ENCODE results near the gene BCL11A. TPM values are rescaled to one million over a fixed set of nuclear protein-coding genes. Genes with fewer than 3 reads are reported as not detected.

BCL11A gene
- total and polyA plus RNA-seq, 2 experiments from 2014 or later, result 3.5 to 8.9 TPM

DNA sequence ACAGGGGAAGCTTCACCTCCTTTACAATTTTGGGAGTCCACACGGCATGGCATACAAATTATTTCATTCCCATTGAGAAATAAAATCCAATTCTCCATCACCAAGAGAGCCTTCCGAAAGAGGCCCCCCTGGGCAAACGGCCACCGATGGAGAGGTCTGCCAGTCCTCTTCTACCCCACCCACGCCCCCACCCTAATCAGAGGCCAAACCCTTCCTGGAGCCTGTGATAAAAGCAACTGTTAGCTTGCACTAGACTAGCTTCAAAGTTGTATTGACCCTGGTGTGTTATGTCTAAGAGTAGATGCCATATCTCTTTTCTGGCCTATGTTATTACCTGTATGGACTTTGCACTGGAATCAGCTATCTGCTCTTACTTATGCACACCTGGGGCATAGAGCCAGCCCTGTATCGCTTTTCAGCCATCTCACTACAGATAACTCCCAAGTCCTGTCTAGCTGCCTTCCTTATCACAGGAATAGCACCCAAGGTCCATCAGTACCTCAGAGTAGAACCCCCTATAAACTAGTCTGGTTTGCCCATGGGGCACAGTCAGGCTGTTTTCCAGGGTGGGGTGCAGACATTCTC is 58.3 kb downstream of the BCL11A start:
- no peaks in the 10 kb centered on the region for H3K79me2 ChIP-seq (ENCODE audit: insufficient read depth)

DNA sequence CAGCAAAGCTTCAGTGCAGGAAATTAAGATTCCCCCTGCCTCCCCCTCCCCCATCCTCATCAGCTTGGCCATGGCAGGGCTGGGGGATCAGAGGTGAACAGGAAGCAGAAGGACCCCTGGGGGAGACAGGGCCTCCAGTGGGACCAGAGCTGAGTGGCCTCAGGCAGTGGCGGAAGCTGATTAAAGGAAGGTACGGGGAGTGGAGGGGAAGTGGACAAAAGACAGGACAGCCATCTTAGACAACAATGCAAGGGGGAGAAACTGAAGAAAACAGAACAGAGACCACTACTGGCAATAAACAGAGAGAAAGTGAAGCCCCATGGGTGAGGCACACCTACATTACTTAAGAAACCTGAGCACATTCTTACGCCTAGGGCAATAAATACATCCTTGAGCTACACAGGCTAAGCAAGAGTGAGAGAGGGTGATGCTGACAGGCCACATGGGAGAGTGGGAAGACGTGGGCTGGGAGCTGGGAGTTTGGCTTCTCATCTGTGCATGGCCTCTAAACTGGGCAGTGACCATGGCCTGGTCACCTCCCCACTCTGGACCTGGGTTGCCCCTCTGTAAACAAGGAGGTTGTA is 59.6 kb downstream of the BCL11A start:
- 79 to 99% methylated on average over 3 to 4 of the region's 4 CpGs for WGBS, 2 experiments (ENCODE audit: low coverage in 1 of 2, low lambda C conversion rate in 2 of 2, missing lambda C conversion rate in 2 of 2)
- in situ Hi-C loops (cut with MboI), result no loop called here
- TF ChIP-seq EZH2 (IDR thresholded peaks at IDR 0.05; ENCODE audit: insufficient read depth, poor library complexity, severe bottlenecking) (no peak), EZH2phosphoT487 (IDR thresholded peaks at IDR 0.05; ENCODE audit: insufficient read depth, low read depth) (no peak)
- H3K4me3 ChIP-seq, result no peak overlapping the region
- no peak for DNase-seq
- no peaks in the 10 kb centered on the region for H3K27me3 ChIP-seq (replicated peaks; ENCODE audit: insufficient read depth)
- H3F3A ChIP-seq (ENCODE audit: insufficient read depth), result peaks cover 3% of the 10 kb centered on the region; the same call in 1 of the 2 replicates
- no peak overlapping the region for H2AFZ ChIP-seq
- no peaks in the 10 kb centered on the region for H3K9me3 ChIP-seq (ENCODE audit: low read depth)
- no peaks in the 10 kb centered on the region; the same call in 1 of the 2 replicates for H3K4me1 ChIP-seq (ENCODE audit: insufficient read depth)
- no peaks in the 10 kb centered on the region for H4K20me1 ChIP-seq (ENCODE audit: insufficient read depth)
- H3K9ac ChIP-seq, result no peak overlapping the region
- H3K36me3 ChIP-seq (ENCODE audit: low read depth), result no peaks in the 10 kb centered on the region
- H3K27ac ChIP-seq, result no peak overlapping the region
- no peak overlapping the region for H3K4me2 ChIP-seq (ENCODE audit: unreplicated experiment)
- no peaks in the 10 kb centered on the region for H3K79me2 ChIP-seq (ENCODE audit: insufficient read depth)
- no peaks in the 10 kb centered on the region for H3K9me2 ChIP-seq (ENCODE audit: insufficient read depth)

More for the DNA sequence above, 58.3 kb downstream of the BCL11A start:
- H2AFZ ChIP-seq, result no peak overlapping the region
- H3K9me2 ChIP-seq (ENCODE audit: insufficient read depth), result no peaks in the 10 kb centered on the region
- H3K9ac ChIP-seq, result no peak overlapping the region
- no peaks in the 10 kb centered on the region for H3K36me3 ChIP-seq (ENCODE audit: low read depth)
- H3K4me2 ChIP-seq (ENCODE audit: unreplicated experiment), result no peak overlapping the region
- DNase-seq, result no peak
- H3K27me3 ChIP-seq (replicated peaks; ENCODE audit: insufficient read depth), result no peaks in the 10 kb centered on the region
- no peak overlapping the region for H3K4me3 ChIP-seq
- H3K4me1 ChIP-seq (ENCODE audit: insufficient read depth), result no peaks in the 10 kb centered on the region
- TF ChIP-seq EZH2 (IDR thresholded peaks at IDR 0.05; ENCODE audit: insufficient read depth, poor library complexity, severe bottlenecking) (no peak), EZH2phosphoT487 (IDR thresholded peaks at IDR 0.05; ENCODE audit: insufficient read depth, low read depth) (no peak)
- WGBS, 2 experiments (ENCODE audit: low coverage in 1 of 2, low lambda C conversion rate in 2 of 2, missing lambda C conversion rate in 2 of 2), result 65 to 67% methylated on average over 4 to 6 of the region's 6 CpGs
- H3K27ac ChIP-seq, result no peak overlapping the region
- H3K9me3 ChIP-seq (ENCODE audit: low read depth), result no peaks in the 10 kb centered on the region
- in situ Hi-C loops (cut with MboI), result no loop called here
- H4K20me1 ChIP-seq (ENCODE audit: insufficient read depth), result no peaks in the 10 kb centered on the region
- H3F3A ChIP-seq (ENCODE audit: insufficient read depth), result peaks cover 3% of the 10 kb centered on the region; the same call in 1 of the 2 replicates

DNA sequence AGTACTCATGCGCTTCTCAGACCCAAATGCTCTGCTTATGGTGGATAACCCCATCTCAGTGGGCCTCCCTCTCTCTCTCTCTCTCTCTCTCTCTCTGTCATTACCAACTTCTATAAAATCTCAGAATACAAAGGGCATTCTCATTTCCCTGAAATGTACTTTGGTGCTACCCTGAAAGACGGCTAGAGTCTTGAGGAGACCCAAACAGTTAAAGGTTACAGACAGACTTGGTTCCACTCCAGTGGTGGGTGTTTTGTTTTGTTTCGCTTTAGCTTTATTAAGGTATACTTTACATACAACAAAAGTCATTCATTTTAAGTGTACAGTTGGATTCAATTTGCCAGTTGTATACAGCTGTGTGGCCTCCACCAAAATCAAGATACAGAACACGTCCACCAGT is 60.9 kb downstream of the BCL11A start:
- Histone ChIP-seq H3K4me2 (ENCODE audit: unreplicated experiment) (no peak overlapping the region), H3K79me2 (ENCODE audit: insufficient read depth) (no peaks in the 10 kb centered on the region), H3K36me3 (ENCODE audit: low read depth) (no peaks in the 10 kb centered on the region), H3K9me2 (ENCODE audit: insufficient read depth) (no peaks in the 10 kb centered on the region), H3K4me1 (ENCODE audit: insufficient read depth) (no peaks in the 10 kb centered on the region; the same call in 1 of the 2 replicates), H3K4me3 (no peak overlapping the region), H3K9me3 (ENCODE audit: low read depth) (no peaks in the 10 kb centered on the region), H3F3A (ENCODE audit: insufficient read depth) (peaks cover 3% of the 10 kb centered on the region; the same call in 1 of the 2 replicates), H3K27ac (no peak overlapping the region), H3K9ac (no peak overlapping the region), H3K27me3 (replicated peaks; ENCODE audit: insufficient read depth) (no peaks in the 10 kb centered on the region), H2AFZ (no peak overlapping the region), H4K20me1 (ENCODE audit: insufficient read depth) (no peaks in the 10 kb centered on the region)
- 87 to 91% methylated on average over 4 of the region's 4 CpGs for WGBS, 2 experiments (ENCODE audit: low coverage in 1 of 2, low lambda C conversion rate in 2 of 2, missing lambda C conversion rate in 2 of 2)
- TF ChIP-seq EZH2phosphoT487 (IDR thresholded peaks at IDR 0.05; ENCODE audit: insufficient read depth, low read depth) (no peak), EZH2 (IDR thresholded peaks at IDR 0.05; ENCODE audit: insufficient read depth, poor library complexity, severe bottlenecking) (no peak)
- no peak for DNase-seq
- in situ Hi-C loops (cut with MboI), result no loop called here

DNA sequence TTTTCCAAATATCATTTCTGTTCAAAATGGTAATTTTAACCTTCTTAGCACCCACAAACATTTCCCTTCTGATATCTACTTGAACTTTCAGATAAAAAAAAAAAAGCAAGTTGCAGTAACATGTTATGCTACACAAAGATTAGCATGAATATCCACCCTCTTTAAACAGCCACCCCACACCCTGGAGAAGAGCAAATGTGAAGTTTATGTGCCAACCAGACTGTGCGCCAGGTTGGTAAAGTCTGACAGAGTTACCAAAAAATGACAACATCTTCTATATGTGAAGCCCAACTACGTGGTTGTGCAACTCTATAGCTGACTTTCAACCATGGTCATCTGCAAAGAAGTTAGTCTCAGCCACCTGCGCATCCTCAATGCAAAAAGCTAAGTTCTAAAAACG is 62.6 kb downstream of the BCL11A start:
- no peak overlapping the region for H2AFZ ChIP-seq
- peaks cover 7% of the 10 kb centered on the region for H3K4me1 ChIP-seq (ENCODE audit: insufficient read depth)
- H3K27ac ChIP-seq, result no peak overlapping the region
- no peaks in the 10 kb centered on the region for H3K9me3 ChIP-seq (ENCODE audit: low read depth)
- in situ Hi-C loops (cut with MboI), result no loop called here
- 68 to 69% methylated on average over 4 of the region's 4 CpGs for WGBS, 2 experiments (ENCODE audit: low coverage in 1 of 2, low lambda C conversion rate in 2 of 2, missing lambda C conversion rate in 2 of 2)
- H3K36me3 ChIP-seq (ENCODE audit: low read depth), result no peaks in the 10 kb centered on the region
- no peaks in the 10 kb centered on the region for H3K9me2 ChIP-seq (ENCODE audit: insufficient read depth)
- no peaks in the 10 kb centered on the region for H4K20me1 ChIP-seq (ENCODE audit: insufficient read depth)
- no peaks in the 10 kb centered on the region for H3K27me3 ChIP-seq (replicated peaks; ENCODE audit: insufficient read depth)
- no peak overlapping the region for H3K4me3 ChIP-seq
- DNase-seq, result no peak
- no peak overlapping the region for H3K9ac ChIP-seq
- no peak overlapping the region for H3K4me2 ChIP-seq (ENCODE audit: unreplicated experiment)
- H3K79me2 ChIP-seq (ENCODE audit: insufficient read depth), result no peaks in the 10 kb centered on the region
- peaks cover 9% of the 10 kb centered on the region; the same call in 1 of the 2 replicates for H3F3A ChIP-seq (ENCODE audit: insufficient read depth)
- no peak for TF ChIP-seq EZH2phosphoT487 (IDR thresholded peaks at IDR 0.05; ENCODE audit: insufficient read depth, low read depth)
- TF ChIP-seq EZH2 (IDR thresholded peaks at IDR 0.05; ENCODE audit: insufficient read depth, poor library complexity, severe bottlenecking), result no peak

All from GM23248 (cell line).